Head of caudate nucleus (tissue), 42 donors: Measurements from ENCODE around the gene MYL1.

ENCODE experiments used
- DNase-seq, 42 donors: peaks; one replicate each; pipeline versions ENCODE4 v3.0.0 to v3.0.0-alpha.2; 2020 to 2021; ENCODE audit warnings: mixed read lengths in 7 of 42
- intact Hi-C: fragments of 100-400 bp; cut with DNase I; formaldehyde crosslinking; loops from one replicate; pipeline ENCODE4 v1.15.0; 2022

Gene MYL1

GRCh38 chr2:210315015-210315788 is at the start of gene MYL1:
MYL1 (minus strand) TSS chr2:210315174; CDS start chr2:210315042, 132 bp downstream.
- intact Hi-C loops, result no loop called here
- no peak for DNase-seq

- intact Hi-C loops, result no loop called here
Observed at GRCh38 chr2:210363876-210364275, 48.9 kb upstream of the MYL1 start.

GRCh38 chr2:210363261-210363660 is 48.3 kb upstream of the MYL1 start:
- intact Hi-C loops, result no loop called here

More at GRCh38 chr2:210363876-210364275, 48.9 kb upstream of the MYL1 start:
- DNase-seq, result no peak

GRCh38 chr2:210360412-210360811 is 45.4 kb upstream of the MYL1 start:
- intact Hi-C loops, result no loop called here
- no peak for DNase-seq

More at GRCh38 chr2:210363261-210363660, 48.3 kb upstream of the MYL1 start:
- no peak for DNase-seq

GRCh38 chr2:210356944-210357343 is 42.0 kb upstream of the MYL1 start:
- no peak for DNase-seq
- intact Hi-C loops, result no loop called here

- intact Hi-C loops, result no loop called here
- DNase-seq, result no peak
Observed at GRCh38 chr2:210337159-210337558, 22.2 kb upstream of the MYL1 start.

GRCh38 chr2:210324906-210325305 is 9.9 kb upstream of the MYL1 start:
- DNase-seq, result no peak
- intact Hi-C loops, result no loop called here

GRCh38 chr2:210324458-210324857 is 9.5 kb upstream of the MYL1 start:
- DNase-seq, result no peak
- intact Hi-C loops, result no loop called here

GRCh38 chr2:210323003-210323402 is 8.0 kb upstream of the MYL1 start:
- intact Hi-C loops, result no loop called here
- DNase-seq, result no peak

GRCh38 chr2:210318891-210319290 is 3.9 kb upstream of the MYL1 start:
- no peak for DNase-seq
- intact Hi-C loops, result no loop called here

- DNase-seq, result no peak
- intact Hi-C loops, result no loop called here
Observed at GRCh38 chr2:210318486-210318885, 3.5 kb upstream of the MYL1 start.

GRCh38 chr2:210310550-210310949 is 4.4 kb downstream of the MYL1 start:
- no peak for DNase-seq

GRCh38 chr2:210309548-210310233 is 5.3 kb downstream of the MYL1 start:
- DNase-seq, result peak in 1 of 42 donors; percentile 6
- intact Hi-C loops, result no loop called here

More at GRCh38 chr2:210310550-210310949, 4.4 kb downstream of the MYL1 start:
- intact Hi-C loops, result no loop called here

GRCh38 chr2:210303498-210303897 is 11.5 kb downstream of the MYL1 start:
- intact Hi-C loops, result no loop called here
- no peak for DNase-seq

- no peak for DNase-seq
- intact Hi-C loops, result no loop called here
Observed at GRCh38 chr2:210302326-210302725, 12.6 kb downstream of the MYL1 start.

- no peak for DNase-seq
- intact Hi-C loops, result no loop called here
Observed at GRCh38 chr2:210299866-210300373, 15.1 kb downstream of the MYL1 start.

- no peak for DNase-seq
- intact Hi-C loops, result no loop called here
Observed at GRCh38 chr2:210288408-210288807, 26.6 kb downstream of the MYL1 start.

GRCh38 chr2:210287301-210287700 is 27.7 kb downstream of the MYL1 start:
- intact Hi-C loops, result no loop called here
- no peak for DNase-seq

GRCh38 chr2:210286123-210286680 is 28.8 kb downstream of the MYL1 start:
- intact Hi-C loops, result no loop called here
- no peak for DNase-seq

GRCh38 chr2:210277133-210277532 is 37.8 kb downstream of the MYL1 start:
- DNase-seq, result no peak
- intact Hi-C loops, result no loop called here
